OCI-LY7 (cell line): Measurements from ENCODE around the gene OR6N2. TPM values are rescaled to one million over a fixed set of nuclear protein-coding genes. Genes with fewer than 3 reads are reported as not detected.

Experiments used
- BruUV-seq: library from RNA; stranded (reverse); fragments of 400-500 nt; replicated peaks from 2 replicates; lab custom pipeline; 2021; lab: Mats Ljungman, UMichigan
- CTCF ChIA-PET: fragments of 300-600 bp; sonication (Branson Sonifier 250); formaldehyde crosslinking; loops from one replicate; lab custom pipeline; 2022; ENCODE audit warnings: antibody characterized with exemption; ENCODE audit not compliant: unreplicated experiment; lab: Charles Lee
- POLR2A ChIA-PET: fragments of 300-600 bp; sonication (Branson Sonifier 250); formaldehyde crosslinking; loops from one replicate; lab custom pipeline; 2022; ENCODE audit warnings: antibody characterized with exemption; lab: Charles Lee
- DNase-seq: peaks from one replicate; pipeline ENCODE4 v3.0.0-alpha.2; 2015; ENCODE audit warnings: low spot score
- H2AFZ ChIP-seq: fragments of 200-600 bp; sonication (generic), shearing (Covaris generic); 2 replicates; pipeline ENCODE4 v1.6.1; 2014; ENCODE audit warnings: mild to moderate bottlenecking, antibody characterized with exemption, low read length, moderate library complexity
- H3K27ac ChIP-seq: fragments of 200-600 bp; sonication (generic); 2 replicates; pipeline ENCODE4 v1.5.1; 2014; ENCODE audit warnings: mixed run types, low read depth, mild to moderate bottlenecking, moderate library complexity, low read length, inconsistent platforms; ENCODE audit not compliant: poor library complexity, severe bottlenecking
- H3K36me3 ChIP-seq: fragments of 200-600 bp; sonication (generic); 2 replicates; pipeline ENCODE4 v1.6.1; 2014; ENCODE audit warnings: mild to moderate bottlenecking, antibody characterized with exemption, low read length, moderate library complexity, mixed read lengths; ENCODE audit not compliant: insufficient read depth
- H3K4me1 ChIP-seq: fragments of 200-600 bp; sonication (generic); 2 replicates; pipeline ENCODE4 v1.5.1; 2014; ENCODE audit warnings: mild to moderate bottlenecking, low read length; ENCODE audit not compliant: insufficient read depth, poor library complexity, severe bottlenecking
- H3K4me2 ChIP-seq: fragments of 200-600 bp; sonication (generic); 2 replicates; pipeline ENCODE4 v1.6.1; 2014; ENCODE audit warnings: mild to moderate bottlenecking, low read length
- H3K4me3 ChIP-seq: fragments of 200-600 bp; sonication (generic); 2 replicates; pipeline ENCODE4 v1.5.1; 2014; ENCODE audit warnings: mild to moderate bottlenecking, low read depth, low read length; ENCODE audit not compliant: poor library complexity, severe bottlenecking
- H3K79me2 ChIP-seq: fragments of 200-600 bp; sonication (generic); 2 replicates; pipeline ENCODE4 v1.6.1; 2016; ENCODE audit warnings: low read depth, mild to moderate bottlenecking, low read length, moderate library complexity, mixed read lengths; ENCODE audit not compliant: insufficient read depth
- H3K9me2 ChIP-seq: fragments of 200-600 bp; sonication (generic); 2 replicates; pipeline ENCODE4 v1.6.1; 2016; ENCODE audit warnings: mild to moderate bottlenecking, low read length, mixed read lengths; ENCODE audit not compliant: insufficient read depth
- H3K9me3 ChIP-seq: fragments of 200-600 bp; sonication (generic); 2 replicates; pipeline ENCODE4 v1.6.1; 2014; ENCODE audit warnings: mild to moderate bottlenecking, mixed run types, low read length, mixed read lengths
- H4K20me1 ChIP-seq: fragments of 200-600 bp; sonication (generic); 2 replicates; pipeline ENCODE4 v1.6.1; 2014; ENCODE audit warnings: mild to moderate bottlenecking, antibody characterized with exemption, low read length, moderate library complexity, mixed read lengths; ENCODE audit not compliant: insufficient read depth
- CTCF ChIP-seq: fragments of 200-600 bp; sonication (generic); conservative IDR thresholded peaks from 2 replicates; pipeline ENCODE4 v1.5.1; 2014; ENCODE audit warnings: mild to moderate bottlenecking, antibody characterized with exemption, low read length, moderate library complexity, mixed read lengths
- EZH2phosphoT487 ChIP-seq: fragments of 200-600 bp; sonication (generic); IDR thresholded peaks from 2 replicates; pipeline ENCODE4 v1.6.1; 2018; ENCODE audit warnings: low read depth, borderline replicate concordance, mild to moderate bottlenecking, mixed run types, antibody characterized with exemption, low read length, moderate library complexity, mixed read lengths
- intact Hi-C: fragments of 100-400 bp; cut with micrococcal nuclease; formaldehyde crosslinking; loops from one replicate; pipeline ENCODE4 v1.10.0; 2022; ENCODE audit not compliant: unreplicated experiment
- total RNA-seq, 2 experiments: library from RNA; depleted of rRNA in 1 of 2; stranded (reverse); fragments of >200 nt in 1 of 2; shearing (Covaris generic) in 1 of 2; gene quantifications; 2 replicates each; pipeline ENCODE4 v1.2.3, GENCODE V29; 2014 to 2022

Gene OR6N2
- total RNA-seq, 2 experiments from 2014 or later: not detected

GRCh38 chr1:158771950-158772866, 8.8 kb downstream of the OR6N2 start, which contains the start of gene OR6N1:
Gene OR6N1, minus strand, starts transcription at chr1:158772195. Its CDS starts 5,513 bp downstream, at chr1:158766682.
- no peak within 1 kb of the TSS for H2AFZ ChIP-seq

GRCh38 chr1:158754420-158754819, 26.6 kb downstream of the OR6N2 start, which contains the start of gene OR6K6:
Gene OR6K6, plus strand, starts transcription at chr1:158754720. Its CDS starts 168 bp downstream, at chr1:158754888.
- Histone ChIP-seq H3K9me2 (no peaks in the 10 kb centered on the region), H3K27ac (no peak within 1 kb of the TSS), H3K79me2 (no peaks in the 10 kb centered on the region), H3K36me3 (no peaks in the 10 kb centered on the region), H3K9me3 (no peaks in the 10 kb centered on the region), H3K4me3 (no peak within 1 kb of the TSS), H3K4me1 (no peaks in the 10 kb centered on the region), H2AFZ (no peak within 1 kb of the TSS), H3K4me2 (no peak within 1 kb of the TSS), H4K20me1 (no peaks in the 10 kb centered on the region)
- no peak for TF ChIP-seq CTCF
- no peak for TF ChIP-seq EZH2phosphoT487
- intact Hi-C loops: no loop called here
- ChIA-PET POLR2A (no interaction called here), CTCF (no interaction called here)
- BruUV-seq: no TSS peak
- no peak for DNase-seq

More at GRCh38 chr1:158771950-158772866, 8.8 kb downstream of the OR6N2 start, which contains the start of gene OR6N1:
- Histone ChIP-seq H4K20me1 (no peaks in the 10 kb centered on the region), H3K27ac (no peak within 1 kb of the TSS), H3K4me1 (no peaks in the 10 kb centered on the region), H3K4me2 (no peak within 1 kb of the TSS), H3K9me2 (no peaks in the 10 kb centered on the region), H3K79me2 (no peaks in the 10 kb centered on the region), H3K4me3 (no peak within 1 kb of the TSS), H3K36me3 (no peaks in the 10 kb centered on the region), H3K9me3 (no peaks in the 10 kb centered on the region)
- ChIA-PET POLR2A (no interaction called here), CTCF (no interaction called here)
- no TSS peak for BruUV-seq
- intact Hi-C loops: no loop called here
- TF ChIP-seq EZH2phosphoT487 (no peak), CTCF (no peak)
- no peak for DNase-seq
